Thoracic aorta (tissue), 2 donors: ENCODE results near the gene SLC7A9. TPM values are rescaled to one million over a fixed set of nuclear protein-coding genes. Genes with fewer than 3 reads are reported as not detected.
"Not testable (repeated sequence)": the region's sequence is repeated elsewhere in the genome, so short reads cannot be mapped to it uniquely, and the experiment has no call there.

Experiments
- ATAC-seq: fragments of 150-250 bp; one replicate; pipeline ENCODE4 v1.8.0; 2017; ENCODE audit warnings: low read depth; ENCODE audit not compliant: insufficient number of reproducible peaks, low FRiP score
- DNase-seq: peaks from one replicate; pipeline ENCODE4 v3.0.0-alpha.2; 2020; ENCODE audit warnings: low spot score
- H3K27ac ChIP-seq, 2 donors: fragments of 200-600 bp; sonication (generic); 1 replicate in 1 of 2; 2 replicates in 1 of 2; pipeline ENCODE4 v1.5.1; 2016; ENCODE audit warnings: mild to moderate bottlenecking in 2 of 2, moderate library complexity in 2 of 2
- H3K27me3 ChIP-seq: fragments of 200-600 bp; sonication (generic); replicated peaks from 2 replicates; pipeline ENCODE4 v1.6.0; 2016; ENCODE audit warnings: mild to moderate bottlenecking; ENCODE audit not compliant: insufficient read depth
- H3K36me3 ChIP-seq: fragments of 200-600 bp; sonication (generic); one replicate; pipeline ENCODE4 v1.5.1; 2016
- H3K4me1 ChIP-seq, 2 donors: fragments of 200-600 bp; sonication (generic); 1 replicate in 1 of 2; 2 replicates in 1 of 2; pipeline versions ENCODE4 v1.5.1 to v1.6.0; 2016; ENCODE audit warnings: low read depth in 2 of 2, mild to moderate bottlenecking in 1 of 2; ENCODE audit not compliant: control insufficient read depth in 1 of 2
- H3K4me3 ChIP-seq: fragments of 200-600 bp; sonication (generic); 2 replicates; pipeline ENCODE4 v1.5.1; 2016; ENCODE audit warnings: mild to moderate bottlenecking
- H3K9me3 ChIP-seq: fragments of 200-600 bp; sonication (generic); 2 replicates; pipeline ENCODE4 v1.5.1; 2016
- CTCF ChIP-seq: fragments of 200-600 bp; sonication (generic); IDR thresholded peaks from one replicate; pipeline ENCODE4 v1.5.1; 2019; ENCODE audit warnings: antibody characterized with exemption
- total RNA-seq, 2 donors: library from RNA; depleted of rRNA; stranded (reverse); fragments of >200 nt; gene quantifications; one replicate each; pipeline versions ENCODE4 v1.1.0 to v1.2.3, GENCODE V29; 2016

Gene SLC7A9
- total RNA-seq, 2 donors from 2014 or later, result 0.56 TPM; not detected in 1

- DNase-seq (no peak), ATAC-seq (no peak)
- no peak overlapping the region for H3K27ac ChIP-seq
- no peak overlapping the region for H3K4me3 ChIP-seq
- H3K27me3 ChIP-seq, result no peaks in the 10 kb centered on the region
- no peaks in the 10 kb centered on the region for H3K4me1 ChIP-seq
- no peaks in the 10 kb centered on the region for H3K9me3 ChIP-seq
- H3K36me3 ChIP-seq, result no peaks in the 10 kb centered on the region
- no peak for TF ChIP-seq CTCF
Observed at GRCh38 chr19:32800191-32800590, 69.4 kb downstream of the SLC7A9 start.

- no peaks in the 10 kb centered on the region for H3K36me3 ChIP-seq
- ATAC-seq (no peak), DNase-seq (no peak)
- no peaks in the 10 kb centered on the region for H3K9me3 ChIP-seq
- no peak for TF ChIP-seq CTCF
- H3K4me3 ChIP-seq, result no peak overlapping the region
- no peaks in the 10 kb centered on the region for H3K27me3 ChIP-seq
- no peak overlapping the region for H3K27ac ChIP-seq
- no peaks in the 10 kb centered on the region for H3K4me1 ChIP-seq
Observed at GRCh38 chr19:32798201-32798600, 71.4 kb downstream of the SLC7A9 start.

- Histone ChIP-seq H3K27ac (no peak overlapping the region), H3K27me3 (no peaks in the 10 kb centered on the region), H3K4me3 (no peak overlapping the region), H3K36me3 (no peaks in the 10 kb centered on the region), H3K9me3 (no peaks in the 10 kb centered on the region), H3K4me1 (no peaks in the 10 kb centered on the region)
- ATAC-seq (no peak), DNase-seq (no peak)
- TF ChIP-seq CTCF, result no peak
Observed at GRCh38 chr19:32789429-32789828, 80.1 kb downstream of the SLC7A9 start.

- H3K4me1 ChIP-seq, H3K27ac ChIP-seq, H3K9me3 ChIP-seq, DNase-seq, H3K27me3 ChIP-seq, ATAC-seq, H3K36me3 ChIP-seq, H3K4me3 ChIP-seq: not testable (repeated sequence)
Observed at GRCh38 chr19:32787895-32788294, 81.7 kb downstream of the SLC7A9 start.

GRCh38 chr19:32787161-32787813 lies 82.3 kb downstream of the SLC7A9 start:
- H3K27ac ChIP-seq, H3K4me3 ChIP-seq, H3K9me3 ChIP-seq, H3K27me3 ChIP-seq, DNase-seq, ATAC-seq, H3K36me3 ChIP-seq, H3K4me1 ChIP-seq: not testable (repeated sequence)

- H3K36me3 ChIP-seq, H3K9me3 ChIP-seq, H3K27ac ChIP-seq, H3K27me3 ChIP-seq, ATAC-seq, DNase-seq, H3K4me3 ChIP-seq, H3K4me1 ChIP-seq: not testable (repeated sequence)
Observed at GRCh38 chr19:32782089-32782488, 87.5 kb downstream of the SLC7A9 start.

GRCh38 chr19:32781280-32781679 lies 88.3 kb downstream of the SLC7A9 start:
- peaks cover 6% of the 10 kb centered on the region for H3K9me3 ChIP-seq
- no peak overlapping the region for H3K27ac ChIP-seq
- no peak for DNase-seq
- no peaks in the 10 kb centered on the region for H3K36me3 ChIP-seq
- ATAC-seq, result no peak
- H3K4me1 ChIP-seq, result no peaks in the 10 kb centered on the region
- H3K27me3 ChIP-seq, result no peaks in the 10 kb centered on the region
- H3K4me3 ChIP-seq, result no peak overlapping the region
- no peak for TF ChIP-seq CTCF
